WTC11 (cell line): Measurements from ENCODE around the gene WDR48.

ENCODE experiments used
- CBFB ChIP-seq: sonication (generic); formaldehyde crosslinking; IDR thresholded peaks from 2 replicates; pipeline ENCODE4 v1.8.1; 2022; ENCODE audit warnings: mild to moderate bottlenecking, low read depth, missing genetic modification reagents
- CTCF ChIP-seq: fragments of 200-600 bp; IDR thresholded peaks from 2 replicates; pipeline ENCODE4 v1.8.0; 2022; ENCODE audit warnings: antibody characterized with exemption
- NFYB ChIP-seq: sonication (generic); formaldehyde crosslinking; conservative IDR thresholded peaks from 2 replicates; pipeline ENCODE4 v1.8.0; 2022; ENCODE audit warnings: low read depth, missing genetic modification reagents
- NR3C1 ChIP-seq: sonication (generic); formaldehyde crosslinking; conservative IDR thresholded peaks from 2 replicates; pipeline ENCODE4 v1.8.1; 2023; ENCODE audit warnings: low read depth, mild to moderate bottlenecking, missing genetic modification reagents
- OVOL2 ChIP-seq: fragments of 250-450 bp; sonication (Bioruptor Pico); IDR thresholded peaks from 2 replicates; pipeline ENCODE4 v1.9.0; 2021; ENCODE audit warnings: mild to moderate bottlenecking, borderline replicate concordance
- STAT6 ChIP-seq: sonication (generic); formaldehyde crosslinking; conservative IDR thresholded peaks from 2 replicates; pipeline ENCODE4 v1.8.1; 2023; ENCODE audit warnings: mild to moderate bottlenecking, low read depth, missing genetic modification reagents, moderate library complexity
- TCF7 ChIP-seq: sonication (generic); formaldehyde crosslinking; IDR thresholded peaks from 2 replicates; pipeline ENCODE4 v1.8.0; 2022; ENCODE audit warnings: mild to moderate bottlenecking, low read depth, missing genetic modification reagents, moderate library complexity
- ZNF396 ChIP-seq: fragments of 250-450 bp; sonication (Bioruptor Pico); IDR thresholded peaks from 2 replicates; pipeline ENCODE4 v1.8.0; 2021; ENCODE audit warnings: mild to moderate bottlenecking, moderate library complexity, borderline replicate concordance

GRCh38 chr3:39125841-39126500, 74.2 kb downstream of the WDR48 start:
- TF ChIP-seq CTCF (no peak), CBFB (CRISPR knock-in tag) (no peak), ZNF396 (CRISPR knock-in tag) (no peak), OVOL2 (no peak), NR3C1 (CRISPR knock-in tag) (no peak), NFYB (CRISPR knock-in tag) (no peak), STAT6 (CRISPR knock-in tag) (no peak), TCF7 (CRISPR knock-in tag) (no peak)
